Subcutaneous adipose tissue (tissue), 4 donors: Measurements from ENCODE around the gene KCNIP4. TPM values are rescaled to one million over a fixed set of nuclear protein-coding genes. Genes with fewer than 3 reads are reported as not detected.

Experiments used
- total RNA-seq, 4 donors: library from RNA; depleted of rRNA; stranded (reverse); fragments of >200 nt; gene quantifications; one replicate each; pipeline ENCODE4 v1.1.0, GENCODE V29; 2016
- TF ChIP-seq, protein P1 (sequence below): fragments of 450-650 bp; IDR thresholded peaks from one replicate; pipeline ENCODE4 v1.5.1; 2016; ENCODE audit warnings: low read depth, mild to moderate bottlenecking, control low read depth, antibody characterized with exemption, moderate library complexity

Gene KCNIP4
- total RNA-seq, 4 donors from 2014 or later, result 0.34 TPM; not detected in 3

DNA sequence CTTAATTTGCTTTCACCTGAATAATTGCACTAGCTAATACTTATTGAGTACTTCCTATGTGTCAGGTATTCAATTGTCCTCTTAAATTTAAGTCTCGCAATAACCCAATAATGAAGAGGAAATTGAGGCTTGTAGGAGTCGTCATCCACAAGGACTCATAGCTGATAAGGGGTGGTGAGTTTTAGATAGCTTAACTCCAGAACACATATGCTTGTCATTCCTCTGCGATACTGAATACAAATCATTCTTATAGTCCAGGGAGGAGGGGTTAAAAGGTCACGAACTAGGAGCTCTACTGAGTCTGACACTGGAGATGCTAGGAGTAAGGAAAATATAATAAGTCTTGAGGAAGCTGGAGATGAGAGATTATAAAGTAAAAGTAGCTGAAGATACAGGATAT, 1249.8 kb downstream of the KCNIP4 start:
- TF ChIP-seq, protein P1, sequence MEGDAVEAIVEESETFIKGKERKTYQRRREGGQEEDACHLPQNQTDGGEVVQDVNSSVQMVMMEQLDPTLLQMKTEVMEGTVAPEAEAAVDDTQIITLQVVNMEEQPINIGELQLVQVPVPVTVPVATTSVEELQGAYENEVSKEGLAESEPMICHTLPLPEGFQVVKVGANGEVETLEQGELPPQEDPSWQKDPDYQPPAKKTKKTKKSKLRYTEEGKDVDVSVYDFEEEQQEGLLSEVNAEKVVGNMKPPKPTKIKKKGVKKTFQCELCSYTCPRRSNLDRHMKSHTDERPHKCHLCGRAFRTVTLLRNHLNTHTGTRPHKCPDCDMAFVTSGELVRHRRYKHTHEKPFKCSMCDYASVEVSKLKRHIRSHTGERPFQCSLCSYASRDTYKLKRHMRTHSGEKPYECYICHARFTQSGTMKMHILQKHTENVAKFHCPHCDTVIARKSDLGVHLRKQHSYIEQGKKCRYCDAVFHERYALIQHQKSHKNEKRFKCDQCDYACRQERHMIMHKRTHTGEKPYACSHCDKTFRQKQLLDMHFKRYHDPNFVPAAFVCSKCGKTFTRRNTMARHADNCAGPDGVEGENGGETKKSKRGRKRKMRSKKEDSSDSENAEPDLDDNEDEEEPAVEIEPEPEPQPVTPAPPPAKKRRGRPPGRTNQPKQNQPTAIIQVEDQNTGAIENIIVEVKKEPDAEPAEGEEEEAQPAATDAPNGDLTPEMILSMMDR, result no peak

DNA sequence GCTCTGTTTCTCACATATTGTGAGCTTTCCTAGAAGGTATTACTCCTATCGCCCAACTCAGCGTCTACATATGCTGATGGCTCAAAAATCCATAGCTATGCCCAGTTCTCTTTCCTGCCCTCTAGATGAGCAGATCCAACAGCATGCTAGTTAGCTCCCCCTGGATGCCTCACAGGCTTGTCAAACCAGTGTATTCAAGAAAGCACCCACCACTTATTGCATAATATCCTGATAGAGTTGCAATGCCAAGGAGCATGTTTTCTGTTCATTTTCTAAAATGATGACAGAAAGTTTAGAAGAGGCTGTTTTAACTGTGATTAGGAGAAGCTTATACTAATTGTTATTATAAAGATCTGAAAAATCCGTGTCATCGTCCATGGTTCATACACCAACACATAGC, 1250.2 kb downstream of the KCNIP4 start:
- TF ChIP-seq, protein P1, result no peak

- TF ChIP-seq, protein P1, result no peak
Observed at GRCh38 chr4:20696815-20697214, 1251.8 kb downstream of the KCNIP4 start.

DNA sequence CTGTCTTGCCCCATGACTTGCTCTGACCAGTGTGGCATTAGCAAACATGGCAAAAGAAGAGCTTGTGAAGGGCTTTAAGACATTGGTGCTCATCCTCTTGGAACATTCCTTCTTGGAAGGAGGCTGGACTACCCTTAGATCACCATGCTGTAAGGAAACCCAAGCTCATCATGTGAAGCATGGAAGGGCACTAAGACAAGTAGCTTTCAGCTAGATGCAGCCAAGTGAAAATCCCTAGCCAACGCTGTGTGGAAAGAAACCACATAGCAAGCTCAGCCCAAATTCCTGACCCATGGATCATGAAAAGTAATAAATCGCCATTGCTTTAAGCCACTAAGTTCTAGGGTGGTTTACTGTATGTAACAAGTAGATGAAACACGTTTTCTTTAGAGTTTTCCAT, 1260.7 kb downstream of the KCNIP4 start:
- TF ChIP-seq, protein P1, result no peak

GRCh38 chr4:20684852-20685763, 1263.5 kb downstream of the KCNIP4 start:
- TF ChIP-seq, protein P1, result no peak

- TF ChIP-seq, protein P1, result no peak
Observed at GRCh38 chr4:20683766-20684165, 1264.8 kb downstream of the KCNIP4 start.

DNA sequence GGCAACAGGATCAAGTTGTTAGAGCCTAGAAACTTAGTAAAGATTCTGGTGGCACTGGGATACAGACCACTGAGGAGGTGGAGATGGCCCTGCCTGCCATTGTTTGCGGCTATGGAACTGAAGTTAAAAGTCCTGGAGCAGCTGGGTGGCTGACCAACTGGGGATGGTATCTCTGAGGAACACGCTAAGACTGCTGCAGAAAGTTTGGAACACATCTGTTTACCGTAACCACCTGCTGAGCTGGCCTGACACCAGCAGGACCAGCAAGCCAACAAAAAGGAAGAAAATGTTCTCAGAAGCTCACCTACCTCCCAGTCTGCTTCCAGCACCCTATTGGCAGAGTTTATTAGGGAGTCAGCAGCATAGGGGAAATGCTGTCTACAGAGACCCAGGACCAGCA, 1265.7 kb downstream of the KCNIP4 start:
- TF ChIP-seq, protein P1, result no peak
